ENCODE data around the gene IFNL1. TPM values are rescaled to one million over a fixed set of nuclear protein-coding genes. Genes with fewer than 3 reads are reported as not detected.

The IFNL1 gene
- total RNA-seq, 1 experiment from 2014 or later, result not detected

DNA sequence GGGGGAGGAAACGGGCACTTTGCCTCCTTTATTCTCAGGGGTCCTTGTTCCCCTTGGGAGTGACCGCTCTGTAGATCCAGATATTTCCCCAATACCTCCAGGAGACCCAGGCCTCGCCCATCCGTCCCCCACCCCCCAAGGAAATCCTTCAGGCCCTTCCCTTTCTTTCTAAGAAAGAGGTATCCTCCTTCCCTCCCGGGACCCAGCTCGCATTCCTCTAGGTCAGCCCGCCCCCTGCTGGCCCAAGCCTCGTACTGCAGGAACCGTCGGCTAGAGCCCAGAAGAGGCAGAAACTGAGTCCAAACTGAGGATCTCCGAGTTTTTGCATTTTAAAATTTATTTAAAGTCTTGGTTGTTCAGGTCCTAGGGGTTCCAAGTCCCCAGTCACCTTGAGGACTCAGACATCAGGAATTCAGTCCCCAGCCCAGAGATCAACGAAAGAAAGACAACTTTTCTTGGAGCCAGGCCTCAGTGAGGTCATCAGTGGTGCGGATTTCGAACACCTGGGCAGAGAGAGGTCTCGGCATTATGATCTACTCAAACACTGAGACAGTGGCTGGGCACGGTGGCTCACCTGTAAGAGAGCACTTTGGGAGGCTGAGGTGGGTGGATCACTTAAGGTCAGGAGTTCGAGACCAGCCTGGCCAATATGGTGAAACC is 32.0 kb downstream of the IFNL1 start:
- no peak overlapping the region for H3K4me3 Mint-ChIP-seq
- H3K27ac Mint-ChIP-seq, result no peak overlapping the region
- TF ChIP-seq, protein P1, sequence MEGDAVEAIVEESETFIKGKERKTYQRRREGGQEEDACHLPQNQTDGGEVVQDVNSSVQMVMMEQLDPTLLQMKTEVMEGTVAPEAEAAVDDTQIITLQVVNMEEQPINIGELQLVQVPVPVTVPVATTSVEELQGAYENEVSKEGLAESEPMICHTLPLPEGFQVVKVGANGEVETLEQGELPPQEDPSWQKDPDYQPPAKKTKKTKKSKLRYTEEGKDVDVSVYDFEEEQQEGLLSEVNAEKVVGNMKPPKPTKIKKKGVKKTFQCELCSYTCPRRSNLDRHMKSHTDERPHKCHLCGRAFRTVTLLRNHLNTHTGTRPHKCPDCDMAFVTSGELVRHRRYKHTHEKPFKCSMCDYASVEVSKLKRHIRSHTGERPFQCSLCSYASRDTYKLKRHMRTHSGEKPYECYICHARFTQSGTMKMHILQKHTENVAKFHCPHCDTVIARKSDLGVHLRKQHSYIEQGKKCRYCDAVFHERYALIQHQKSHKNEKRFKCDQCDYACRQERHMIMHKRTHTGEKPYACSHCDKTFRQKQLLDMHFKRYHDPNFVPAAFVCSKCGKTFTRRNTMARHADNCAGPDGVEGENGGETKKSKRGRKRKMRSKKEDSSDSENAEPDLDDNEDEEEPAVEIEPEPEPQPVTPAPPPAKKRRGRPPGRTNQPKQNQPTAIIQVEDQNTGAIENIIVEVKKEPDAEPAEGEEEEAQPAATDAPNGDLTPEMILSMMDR (IDR thresholded peaks at IDR 0.05), result peak; percentile 99
- TF ChIP-seq JAZF1 (CRISPR knock-in tag; IDR thresholded peaks at IDR 0.05), result no peak
- H3K36me3 Mint-ChIP-seq, result no peaks in the 10 kb centered on the region
- POLR2A ChIA-PET, result no interaction called here
- 0 out of 2 replicates have a peak, but pooled peaks cover 3% of the 10 kb centered on the region for H3K9me3 Mint-ChIP-seq
- peak; percentile 95 for DNase-seq (ENCODE audit: low spot score)
- CTCF ChIA-PET, result interaction anchor here (0.5 to 2.7 kb wide), 31 partner anchors 8 to 1129 kb away, joined by 3 to 13 read pairs (median 4); partner anchors contain the start of genes GMFG, MED29, PAF1 and PAK4
- peaks cover 11% of the 10 kb centered on the region for H3K4me1 Mint-ChIP-seq
- H3K27me3 Mint-ChIP-seq (ENCODE audit: low read depth), result peaks cover 25% of the 10 kb centered on the region
- ATAC-seq, result peak; percentile 65

DNA sequence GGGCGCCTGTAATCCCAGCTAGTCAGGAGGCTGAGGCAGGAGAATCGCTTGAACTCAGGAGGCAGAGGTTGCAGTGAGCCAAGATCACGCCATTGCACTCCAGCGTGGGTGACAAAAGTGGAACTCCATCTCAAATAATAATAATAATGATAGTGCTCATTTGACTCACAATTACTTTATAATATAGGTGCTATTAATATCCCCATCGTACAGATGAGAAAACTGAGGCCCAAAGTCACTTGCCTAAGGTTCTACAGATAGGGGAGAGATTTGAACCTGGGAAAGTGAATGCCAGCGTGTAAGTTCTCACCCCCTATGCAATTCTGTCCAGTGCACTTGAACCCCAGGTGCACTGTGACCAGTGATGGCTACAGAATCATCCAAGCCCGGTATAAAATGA is 33.7 kb downstream of the IFNL1 start:
- DNase-seq (ENCODE audit: low spot score) (no peak), ATAC-seq (no peak)
- POLR2A ChIA-PET, result no interaction called here
- Mint-ChIP-seq H3K4me1 (peaks cover 11% of the 10 kb centered on the region), H3K9me3 (0 out of 2 replicates have a peak, but pooled peaks cover 3% of the 10 kb centered on the region), H3K27ac (no peak overlapping the region), H3K4me3 (no peak overlapping the region), H3K36me3 (no peaks in the 10 kb centered on the region), H3K27me3 (ENCODE audit: low read depth) (peaks cover 17% of the 10 kb centered on the region)
- TF ChIP-seq, protein P2, sequence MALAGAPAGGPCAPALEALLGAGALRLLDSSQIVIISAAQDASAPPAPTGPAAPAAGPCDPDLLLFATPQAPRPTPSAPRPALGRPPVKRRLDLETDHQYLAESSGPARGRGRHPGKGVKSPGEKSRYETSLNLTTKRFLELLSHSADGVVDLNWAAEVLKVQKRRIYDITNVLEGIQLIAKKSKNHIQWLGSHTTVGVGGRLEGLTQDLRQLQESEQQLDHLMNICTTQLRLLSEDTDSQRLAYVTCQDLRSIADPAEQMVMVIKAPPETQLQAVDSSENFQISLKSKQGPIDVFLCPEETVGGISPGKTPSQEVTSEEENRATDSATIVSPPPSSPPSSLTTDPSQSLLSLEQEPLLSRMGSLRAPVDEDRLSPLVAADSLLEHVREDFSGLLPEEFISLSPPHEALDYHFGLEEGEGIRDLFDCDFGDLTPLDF (CRISPR knock-in tag; IDR thresholded peaks at IDR 0.05), result no peak
- no peak for TF ChIP-seq EMX1 (CRISPR knock-in tag; IDR thresholded peaks at IDR 0.05)
- TF ChIP-seq, protein P3, sequence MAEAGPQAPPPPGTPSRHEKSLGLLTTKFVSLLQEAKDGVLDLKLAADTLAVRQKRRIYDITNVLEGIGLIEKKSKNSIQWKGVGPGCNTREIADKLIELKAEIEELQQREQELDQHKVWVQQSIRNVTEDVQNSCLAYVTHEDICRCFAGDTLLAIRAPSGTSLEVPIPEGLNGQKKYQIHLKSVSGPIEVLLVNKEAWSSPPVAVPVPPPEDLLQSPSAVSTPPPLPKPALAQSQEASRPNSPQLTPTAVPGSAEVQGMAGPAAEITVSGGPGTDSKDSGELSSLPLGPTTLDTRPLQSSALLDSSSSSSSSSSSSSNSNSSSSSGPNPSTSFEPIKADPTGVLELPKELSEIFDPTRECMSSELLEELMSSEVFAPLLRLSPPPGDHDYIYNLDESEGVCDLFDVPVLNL (CRISPR knock-in tag; IDR thresholded peaks at IDR 0.05; ENCODE audit: borderline replicate concordance, low read depth), result no peak
- TF ChIP-seq, protein P4, sequence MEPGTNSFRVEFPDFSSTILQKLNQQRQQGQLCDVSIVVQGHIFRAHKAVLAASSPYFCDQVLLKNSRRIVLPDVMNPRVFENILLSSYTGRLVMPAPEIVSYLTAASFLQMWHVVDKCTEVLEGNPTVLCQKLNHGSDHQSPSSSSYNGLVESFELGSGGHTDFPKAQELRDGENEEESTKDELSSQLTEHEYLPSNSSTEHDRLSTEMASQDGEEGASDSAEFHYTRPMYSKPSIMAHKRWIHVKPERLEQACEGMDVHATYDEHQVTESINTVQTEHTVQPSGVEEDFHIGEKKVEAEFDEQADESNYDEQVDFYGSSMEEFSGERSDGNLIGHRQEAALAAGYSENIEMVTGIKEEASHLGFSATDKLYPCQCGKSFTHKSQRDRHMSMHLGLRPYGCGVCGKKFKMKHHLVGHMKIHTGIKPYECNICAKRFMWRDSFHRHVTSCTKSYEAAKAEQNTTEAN (CRISPR knock-in tag; IDR thresholded peaks at IDR 0.05), result no peak
- TF ChIP-seq KAT7 (CRISPR knock-in tag; IDR thresholded peaks at IDR 0.05; ENCODE audit: borderline replicate concordance), result no peak
- TF ChIP-seq FOXK1 (CRISPR knock-in tag; IDR thresholded peaks at IDR 0.05), result no peak
- CTCF ChIA-PET, result interaction anchor here (0.5 to 2.5 kb wide), 4 partner anchors 13 to 118 kb away, joined by 3 to 13 read pairs (median 4); partner anchors contain the start of gene SAMD4B

DNA sequence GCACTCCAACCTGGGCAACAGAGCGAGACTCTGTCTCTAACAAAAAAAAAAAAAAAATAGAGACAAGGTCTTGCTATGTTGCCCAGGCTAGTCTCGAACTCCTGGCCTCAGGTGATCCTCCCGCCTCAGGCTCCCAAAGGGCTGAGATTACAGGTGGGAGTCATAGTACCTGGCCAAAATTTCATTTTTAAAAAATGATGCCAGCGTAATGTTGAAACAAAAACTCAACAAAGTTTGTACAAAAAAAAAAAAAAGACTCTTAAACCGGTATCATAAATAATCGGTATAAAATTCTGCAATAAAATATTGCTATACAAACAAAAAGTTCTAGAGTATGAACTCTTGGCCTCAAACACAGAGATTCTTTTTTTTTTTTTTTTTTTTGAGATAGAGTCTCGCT is 36.1 kb downstream of the IFNL1 start:
- Mint-ChIP-seq H3K27me3 (ENCODE audit: low read depth) (peaks cover 22% of the 10 kb centered on the region), H3K4me3 (no peak overlapping the region), H3K4me1 (peaks cover 11% of the 10 kb centered on the region), H3K9me3 (no peaks in the 10 kb centered on the region), H3K27ac (no peak overlapping the region), H3K36me3 (no peaks in the 10 kb centered on the region)
- ATAC-seq (no peak), DNase-seq (ENCODE audit: low spot score) (no peak)
- POLR2A ChIA-PET, result interaction anchor here (0.7 kb wide), 2 partner anchors 19 to 74 kb away, joined by 3 read pairs; no protein-coding TSS in a partner anchor
- CTCF ChIA-PET, result interaction anchor here (2.2 kb wide), 1 partner anchor 120 kb away, joined by 8 read pairs; no protein-coding TSS in a partner anchor
- TF ChIP-seq CREB1 (CRISPR knock-in tag; IDR thresholded peaks at IDR 0.05), result no peak
- no peak for TF ChIP-seq NR2C2 (CRISPR knock-in tag; IDR thresholded peaks at IDR 0.05)
- no peak for TF ChIP-seq OVOL2 (CRISPR knock-in tag; IDR thresholded peaks at IDR 0.05; ENCODE audit: borderline replicate concordance)
- TF ChIP-seq, protein P5, sequence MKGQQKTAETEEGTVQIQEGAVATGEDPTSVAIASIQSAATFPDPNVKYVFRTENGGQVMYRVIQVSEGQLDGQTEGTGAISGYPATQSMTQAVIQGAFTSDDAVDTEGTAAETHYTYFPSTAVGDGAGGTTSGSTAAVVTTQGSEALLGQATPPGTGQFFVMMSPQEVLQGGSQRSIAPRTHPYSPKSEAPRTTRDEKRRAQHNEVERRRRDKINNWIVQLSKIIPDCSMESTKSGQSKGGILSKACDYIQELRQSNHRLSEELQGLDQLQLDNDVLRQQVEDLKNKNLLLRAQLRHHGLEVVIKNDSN (CRISPR knock-in tag; IDR thresholded peaks at IDR 0.05), result no peak
- TF ChIP-seq, protein P6, sequence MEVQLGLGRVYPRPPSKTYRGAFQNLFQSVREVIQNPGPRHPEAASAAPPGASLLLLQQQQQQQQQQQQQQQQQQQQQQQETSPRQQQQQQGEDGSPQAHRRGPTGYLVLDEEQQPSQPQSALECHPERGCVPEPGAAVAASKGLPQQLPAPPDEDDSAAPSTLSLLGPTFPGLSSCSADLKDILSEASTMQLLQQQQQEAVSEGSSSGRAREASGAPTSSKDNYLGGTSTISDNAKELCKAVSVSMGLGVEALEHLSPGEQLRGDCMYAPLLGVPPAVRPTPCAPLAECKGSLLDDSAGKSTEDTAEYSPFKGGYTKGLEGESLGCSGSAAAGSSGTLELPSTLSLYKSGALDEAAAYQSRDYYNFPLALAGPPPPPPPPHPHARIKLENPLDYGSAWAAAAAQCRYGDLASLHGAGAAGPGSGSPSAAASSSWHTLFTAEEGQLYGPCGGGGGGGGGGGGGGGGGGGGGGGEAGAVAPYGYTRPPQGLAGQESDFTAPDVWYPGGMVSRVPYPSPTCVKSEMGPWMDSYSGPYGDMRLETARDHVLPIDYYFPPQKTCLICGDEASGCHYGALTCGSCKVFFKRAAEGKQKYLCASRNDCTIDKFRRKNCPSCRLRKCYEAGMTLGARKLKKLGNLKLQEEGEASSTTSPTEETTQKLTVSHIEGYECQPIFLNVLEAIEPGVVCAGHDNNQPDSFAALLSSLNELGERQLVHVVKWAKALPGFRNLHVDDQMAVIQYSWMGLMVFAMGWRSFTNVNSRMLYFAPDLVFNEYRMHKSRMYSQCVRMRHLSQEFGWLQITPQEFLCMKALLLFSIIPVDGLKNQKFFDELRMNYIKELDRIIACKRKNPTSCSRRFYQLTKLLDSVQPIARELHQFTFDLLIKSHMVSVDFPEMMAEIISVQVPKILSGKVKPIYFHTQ (CRISPR knock-in tag; IDR thresholded peaks at IDR 0.05), result no peak
- TF ChIP-seq IRF2 (CRISPR knock-in tag; IDR thresholded peaks at IDR 0.05; ENCODE audit: borderline replicate concordance, low read depth), result no peak
- TF ChIP-seq MXD4 (CRISPR knock-in tag; IDR thresholded peaks at IDR 0.05; ENCODE audit: borderline replicate concordance), result no peak
- TF ChIP-seq, protein P7, sequence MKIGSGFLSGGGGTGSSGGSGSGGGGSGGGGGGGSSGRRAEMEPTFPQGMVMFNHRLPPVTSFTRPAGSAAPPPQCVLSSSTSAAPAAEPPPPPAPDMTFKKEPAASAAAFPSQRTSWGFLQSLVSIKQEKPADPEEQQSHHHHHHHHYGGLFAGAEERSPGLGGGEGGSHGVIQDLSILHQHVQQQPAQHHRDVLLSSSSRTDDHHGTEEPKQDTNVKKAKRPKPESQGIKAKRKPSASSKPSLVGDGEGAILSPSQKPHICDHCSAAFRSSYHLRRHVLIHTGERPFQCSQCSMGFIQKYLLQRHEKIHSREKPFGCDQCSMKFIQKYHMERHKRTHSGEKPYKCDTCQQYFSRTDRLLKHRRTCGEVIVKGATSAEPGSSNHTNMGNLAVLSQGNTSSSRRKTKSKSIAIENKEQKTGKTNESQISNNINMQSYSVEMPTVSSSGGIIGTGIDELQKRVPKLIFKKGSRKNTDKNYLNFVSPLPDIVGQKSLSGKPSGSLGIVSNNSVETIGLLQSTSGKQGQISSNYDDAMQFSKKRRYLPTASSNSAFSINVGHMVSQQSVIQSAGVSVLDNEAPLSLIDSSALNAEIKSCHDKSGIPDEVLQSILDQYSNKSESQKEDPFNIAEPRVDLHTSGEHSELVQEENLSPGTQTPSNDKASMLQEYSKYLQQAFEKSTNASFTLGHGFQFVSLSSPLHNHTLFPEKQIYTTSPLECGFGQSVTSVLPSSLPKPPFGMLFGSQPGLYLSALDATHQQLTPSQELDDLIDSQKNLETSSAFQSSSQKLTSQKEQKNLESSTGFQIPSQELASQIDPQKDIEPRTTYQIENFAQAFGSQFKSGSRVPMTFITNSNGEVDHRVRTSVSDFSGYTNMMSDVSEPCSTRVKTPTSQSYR (CRISPR knock-in tag; IDR thresholded peaks at IDR 0.05), result no peak
- TF ChIP-seq, protein P2 (CRISPR knock-in tag; IDR thresholded peaks at IDR 0.05), result no peak
- TF ChIP-seq ZNF396 (CRISPR knock-in tag; IDR thresholded peaks at IDR 0.05; ENCODE audit: borderline replicate concordance), result no peak

All from WTC11 (cell line).